DMS79 (cell line): Measurements from ENCODE around the gene CWC15.
"Not testable (repeated sequence)": the region's sequence is repeated elsewhere in the genome, so short reads cannot be mapped to it uniquely, and the experiment has no call there.

Experiments used
- DNase-seq: peaks from one replicate; lab custom pipeline; 2025; lab: John Stamatoyannopoulos, UW

Gene CWC15

GRCh38 chr11:94973099-94973968, at the start of gene CWC15, which contains the start of gene KDM4D:
CWC15 (minus strand) TSS chr11:94973556; CDS start chr11:94972185, 1,371 bp downstream.
KDM4D (plus strand) TSS chr11:94973709; CDS start chr11:94997373, 23,664 bp downstream.
- peak; percentile 91 for DNase-seq

- DNase-seq = not testable (repeated sequence)
Observed at GRCh38 chr11:95021468-95021867, 48.1 kb upstream of the CWC15 start.

GRCh38 chr11:95016139-95016538, 42.8 kb upstream of the CWC15 start:
- no peak for DNase-seq

- DNase-seq = no peak
Observed at GRCh38 chr11:95014184-95014821, 40.9 kb upstream of the CWC15 start.

- no peak for DNase-seq
Observed at GRCh38 chr11:95011376-95011775, 38.0 kb upstream of the CWC15 start.

GRCh38 chr11:95005642-95006041, 32.3 kb upstream of the CWC15 start:
- DNase-seq = no peak

GRCh38 chr11:95003716-95004115, 30.4 kb upstream of the CWC15 start:
- no peak for DNase-seq

- no peak for DNase-seq
Observed at GRCh38 chr11:94998285-94998684, 24.9 kb upstream of the CWC15 start.

GRCh38 chr11:94997437-94997836, 24.1 kb upstream of the CWC15 start:
- DNase-seq = no peak

- DNase-seq = no peak
Observed at GRCh38 chr11:94993400-94993943, 20.1 kb upstream of the CWC15 start.

GRCh38 chr11:94988748-94989147, 15.4 kb upstream of the CWC15 start:
- no peak for DNase-seq

- no peak for DNase-seq
Observed at GRCh38 chr11:94987378-94987777, 14.0 kb upstream of the CWC15 start.

- no peak for DNase-seq
Observed at GRCh38 chr11:94975599-94975998, 2.2 kb upstream of the CWC15 start.

- no peak for DNase-seq
Observed at GRCh38 chr11:94974178-94974577, 822 bp upstream of the CWC15 start.

GRCh38 chr11:94972700-94973098, 657 bp downstream of the CWC15 start:
- no peak for DNase-seq

GRCh38 chr11:94968334-94968958, 4.9 kb downstream of the CWC15 start:
- no peak for DNase-seq

GRCh38 chr11:94964934-94965333, 8.4 kb downstream of the CWC15 start:
- no peak for DNase-seq

GRCh38 chr11:94961255-94961654, 12.1 kb downstream of the CWC15 start:
- no peak for DNase-seq

- DNase-seq = no peak
Observed at GRCh38 chr11:94960488-94960887, 12.9 kb downstream of the CWC15 start.

- no peak for DNase-seq
Observed at GRCh38 chr11:94959179-94959578, 14.2 kb downstream of the CWC15 start.

GRCh38 chr11:94958121-94958696, 15.1 kb downstream of the CWC15 start:
- no peak for DNase-seq

- no peak for DNase-seq
Observed at GRCh38 chr11:94956963-94957362, 16.4 kb downstream of the CWC15 start.
